ENCODE measurements around the gene RABGAP1L.

RABGAP1L gene

DNA sequence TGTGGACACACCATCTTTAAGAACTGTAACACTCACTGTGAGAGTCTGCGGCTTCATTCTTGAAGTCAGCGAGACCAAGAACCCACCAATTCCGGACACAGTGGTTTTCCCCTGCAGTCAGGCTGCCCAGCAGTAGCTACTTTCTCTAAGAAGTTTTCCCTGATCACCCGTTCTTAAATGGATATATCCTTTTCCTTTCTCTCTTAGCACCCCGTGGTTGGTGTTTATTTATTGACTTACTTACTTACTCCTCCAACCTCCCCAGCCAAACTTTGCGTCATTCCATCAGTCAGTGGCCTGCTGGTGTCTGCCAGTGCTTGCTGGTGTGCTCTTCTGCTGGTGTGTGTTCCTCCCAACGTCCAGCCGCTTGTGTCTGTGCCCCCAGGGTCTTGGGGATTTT lies 553.2 kb downstream of the RABGAP1L start:
- no peak for DNase-seq (ENCODE audit: low read depth)

GRCh38 chr1:174713796-174714195 lies 554.5 kb downstream of the RABGAP1L start:
- DNase-seq (ENCODE audit: low read depth), result no peak

GRCh38 chr1:174719194-174719593 lies 559.9 kb downstream of the RABGAP1L start:
- DNase-seq (ENCODE audit: low read depth), result no peak

DNA sequence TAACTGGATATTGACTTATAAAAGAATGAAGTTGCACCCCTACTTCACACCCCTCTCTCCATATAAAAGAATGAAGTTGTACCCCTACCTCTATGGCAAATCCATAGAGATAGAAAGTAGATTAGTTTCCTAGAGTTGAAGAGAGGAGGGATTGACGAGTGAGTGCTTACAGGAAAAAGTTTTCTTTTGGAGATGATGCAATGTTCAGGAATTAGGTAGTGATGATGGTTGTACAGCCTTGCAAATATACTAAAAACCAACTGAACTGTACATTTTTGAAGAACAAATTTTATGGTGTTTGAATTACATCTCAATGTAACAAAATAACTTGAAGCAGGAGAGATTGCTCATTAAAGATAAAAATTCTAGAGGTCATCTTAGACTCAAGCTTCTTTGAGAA lies 561.3 kb downstream of the RABGAP1L start:
- no peak for DNase-seq (ENCODE audit: low read depth)

DNA sequence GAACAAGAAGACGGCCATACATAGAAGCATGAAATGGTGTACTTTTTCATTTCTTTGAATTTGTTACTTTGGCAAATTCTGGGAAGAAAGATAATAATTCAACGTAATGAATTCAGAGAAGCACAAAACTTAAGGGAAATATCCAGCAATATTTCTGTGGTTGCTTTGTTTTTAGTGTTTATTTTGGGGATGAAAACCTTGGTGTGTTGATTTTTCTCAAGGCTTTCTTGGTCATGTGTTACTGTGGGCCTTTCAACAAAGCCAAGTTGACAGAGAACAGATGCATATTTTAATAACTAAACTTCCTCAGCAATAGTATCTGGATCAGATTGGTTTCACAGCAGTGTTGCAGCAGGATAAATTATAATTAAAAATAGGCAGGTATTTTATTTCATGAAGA lies 561.9 kb downstream of the RABGAP1L start:
- DNase-seq (ENCODE audit: low read depth), result no peak

DNA sequence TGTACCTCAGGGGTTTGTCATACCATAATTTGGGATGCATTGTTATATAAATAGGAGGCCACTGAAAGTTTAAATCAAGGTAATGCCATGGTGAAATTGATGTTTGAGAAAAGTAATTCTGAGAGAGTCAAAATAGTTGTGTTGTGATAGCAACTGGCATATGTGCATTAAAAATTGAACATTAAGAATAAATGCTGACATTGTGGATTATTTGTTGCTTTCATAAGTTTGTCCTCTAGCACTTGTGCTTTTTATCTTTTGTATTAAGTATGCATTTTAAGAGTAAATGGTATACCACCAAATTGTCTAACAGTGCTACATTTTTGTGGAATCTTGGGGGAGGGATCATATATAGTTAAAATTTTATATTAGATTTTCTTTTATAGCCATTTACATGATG lies 564.5 kb downstream of the RABGAP1L start:
- DNase-seq (ENCODE audit: low read depth), result no peak

DNA sequence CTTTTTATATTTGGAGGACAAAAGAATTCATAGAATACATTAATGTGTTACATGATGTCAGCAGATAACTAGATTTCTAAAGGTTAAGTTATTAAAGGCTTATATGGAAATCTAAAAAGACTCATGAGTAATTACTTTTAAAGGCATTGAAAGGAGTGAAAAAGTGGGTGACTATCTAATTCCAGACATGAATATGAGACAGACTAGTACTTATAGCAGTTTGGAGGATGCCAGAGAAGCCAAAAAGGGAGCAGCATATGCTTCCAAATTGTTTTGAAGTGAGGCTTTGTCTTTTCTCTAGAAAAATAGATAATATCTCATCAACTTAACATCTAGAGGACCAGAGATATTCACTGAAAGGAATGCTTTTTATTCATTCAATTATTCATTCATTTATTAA lies 564.9 kb downstream of the RABGAP1L start:
- no peak for DNase-seq (ENCODE audit: low read depth)

DNA sequence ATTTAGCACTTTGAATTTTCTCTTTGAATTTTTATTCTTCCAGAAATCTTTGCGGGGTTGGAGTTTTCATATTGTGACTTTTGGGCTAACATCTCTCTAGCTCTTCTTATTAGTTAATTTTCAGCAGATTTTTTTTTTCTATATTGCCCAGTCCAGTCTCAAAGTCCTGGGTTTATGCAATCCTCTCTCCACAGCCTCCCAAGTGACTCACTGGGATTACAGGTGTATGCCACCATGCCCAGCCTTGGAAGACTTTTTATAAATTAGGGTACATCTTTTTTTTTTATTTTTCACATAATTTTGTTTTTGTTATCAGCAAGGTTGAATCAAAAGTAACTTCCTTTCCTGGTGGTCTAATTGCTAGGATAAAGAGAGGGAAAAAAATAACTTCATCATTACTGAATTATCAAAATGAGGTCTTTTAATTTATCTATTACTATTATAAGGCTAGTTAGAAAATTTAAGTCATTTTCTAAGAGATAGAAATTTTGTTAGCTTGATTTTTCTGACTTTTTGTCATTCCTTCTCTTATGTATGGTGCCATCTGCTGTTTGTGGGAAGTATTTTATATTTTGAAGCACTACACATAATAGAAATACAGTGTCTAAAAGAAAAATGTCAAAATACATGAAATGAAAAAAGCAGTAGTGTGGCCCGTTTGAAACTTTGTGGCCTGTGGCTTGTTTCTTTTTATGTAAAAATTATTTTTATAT lies 567.0 kb downstream of the RABGAP1L start:
- DNase-seq (ENCODE audit: low read depth), result peak; percentile 14

DNA sequence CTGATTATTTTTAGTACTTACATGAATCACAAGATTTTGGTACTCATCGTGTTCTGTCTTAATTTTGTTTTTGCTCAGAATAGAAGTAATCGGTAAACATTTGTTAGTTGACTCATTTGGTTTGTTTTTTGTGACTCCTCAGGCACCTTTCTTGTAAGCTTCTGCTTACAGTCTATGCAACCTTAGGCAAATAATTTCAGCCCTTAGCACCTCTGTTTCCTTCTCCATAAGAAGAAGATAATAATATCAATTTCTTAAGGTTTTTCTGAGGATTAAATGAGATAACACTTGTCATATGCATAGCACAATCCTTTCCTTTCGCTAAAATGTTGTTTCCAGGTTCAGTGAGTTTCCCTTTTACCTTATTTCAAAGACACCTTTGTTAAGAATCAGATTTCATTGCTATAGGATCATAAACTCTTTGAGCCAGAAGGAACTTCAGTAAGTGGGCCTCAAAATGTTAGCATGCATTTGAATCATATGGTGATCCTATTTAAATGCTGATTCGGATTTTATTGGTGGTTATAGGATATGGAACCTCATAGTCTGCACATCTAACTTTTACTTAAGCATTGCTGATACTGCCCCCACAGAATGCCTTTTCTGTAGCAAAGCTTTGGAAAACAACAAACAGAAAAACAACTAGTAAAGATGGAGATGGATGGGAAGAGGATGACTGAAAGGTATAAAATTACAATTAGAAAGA lies 567.7 kb downstream of the RABGAP1L start:
- no peak for DNase-seq (ENCODE audit: low read depth)

- DNase-seq (ENCODE audit: low read depth), result no peak
Observed at GRCh38 chr1:174734270-174734669, 575.0 kb downstream of the RABGAP1L start.

GRCh38 chr1:174736831-174737230 lies 577.5 kb downstream of the RABGAP1L start:
- DNase-seq (ENCODE audit: low read depth), result no peak

DNA sequence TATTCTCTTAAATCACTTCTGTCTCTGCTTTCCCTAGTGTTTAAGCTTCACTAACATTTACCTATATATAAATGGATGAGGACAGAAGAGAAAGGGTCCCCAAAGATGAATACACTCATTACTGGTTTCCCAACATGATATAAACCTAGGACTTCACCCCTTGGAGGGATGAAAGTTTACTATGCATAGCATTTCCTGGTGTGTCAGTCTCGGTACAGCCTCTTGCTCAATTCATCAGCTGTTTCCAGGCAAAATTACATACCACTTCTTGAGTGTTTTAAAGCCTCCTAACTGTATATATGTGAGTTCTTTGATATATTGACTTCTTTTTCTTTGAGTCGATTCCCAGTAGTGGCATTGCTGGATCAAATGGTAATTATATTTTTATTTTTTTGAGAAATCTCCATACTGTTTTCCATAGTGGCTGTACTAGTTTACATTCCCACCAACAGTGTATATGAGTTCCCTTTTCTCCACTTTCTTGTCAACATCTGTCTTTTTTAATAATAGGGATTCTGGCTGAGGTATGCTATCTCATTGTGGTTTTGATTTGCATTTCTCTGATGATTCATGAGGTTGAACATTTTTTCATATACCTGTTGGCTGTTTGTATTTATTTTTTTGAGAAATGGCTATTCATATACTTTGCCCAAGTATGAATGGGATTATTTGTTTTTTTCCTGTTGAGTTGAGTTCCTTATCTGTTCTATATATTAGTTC lies 581.1 kb downstream of the RABGAP1L start:
- DNase-seq (ENCODE audit: low read depth), result no peak

DNA sequence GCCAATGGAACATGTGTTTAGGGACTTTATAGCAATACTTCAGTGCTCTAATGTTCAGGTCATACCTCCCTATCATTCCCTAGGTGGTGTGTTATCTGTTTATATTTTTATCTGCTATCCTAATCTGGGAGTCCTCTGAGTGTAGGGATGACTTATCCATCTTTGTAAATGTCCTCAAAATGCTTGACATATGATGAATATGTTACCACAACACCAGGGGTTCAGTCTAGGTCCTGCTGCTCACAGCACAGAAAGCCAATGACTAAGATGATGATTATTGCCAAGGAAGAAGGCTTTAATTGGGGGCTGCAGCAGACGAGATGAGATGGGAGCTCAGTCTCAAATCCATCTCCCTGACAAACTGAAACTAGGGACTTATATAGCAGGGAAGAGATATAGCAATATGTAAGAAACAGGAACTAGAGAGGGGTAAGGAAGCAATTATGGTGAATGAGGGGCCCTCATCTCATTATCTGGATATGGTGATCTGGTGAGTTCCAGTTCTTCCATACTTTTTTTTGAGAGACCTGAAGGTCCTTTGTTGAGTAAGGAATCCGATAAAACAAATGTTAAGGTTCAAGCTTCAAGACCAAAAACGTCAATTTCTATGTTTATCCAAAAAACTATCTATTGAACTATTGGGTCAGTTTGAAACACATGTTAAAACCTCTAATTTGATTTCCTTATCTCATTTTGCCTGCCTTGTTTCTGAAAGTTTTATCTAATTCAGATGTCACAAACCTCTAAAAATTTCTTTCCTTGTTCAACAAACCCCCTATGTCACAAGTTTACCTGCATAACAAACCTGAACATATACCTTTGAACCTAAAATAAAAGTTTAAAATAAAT lies 583.7 kb downstream of the RABGAP1L start:
- DNase-seq (ENCODE audit: low read depth), result no peak

- DNase-seq (ENCODE audit: low read depth), result peak; percentile 22
Observed at GRCh38 chr1:174743654-174744561, 584.6 kb downstream of the RABGAP1L start.

- peak; percentile 18 for DNase-seq (ENCODE audit: low read depth)
Observed at GRCh38 chr1:174744886-174745285, 585.6 kb downstream of the RABGAP1L start.

- DNase-seq (ENCODE audit: low read depth), result no peak
Observed at GRCh38 chr1:174746024-174746808, 586.9 kb downstream of the RABGAP1L start.

GRCh38 chr1:174747613-174748012 lies 588.3 kb downstream of the RABGAP1L start:
- DNase-seq (ENCODE audit: low read depth), result no peak

GRCh38 chr1:174748586-174748985 lies 589.3 kb downstream of the RABGAP1L start:
- DNase-seq (ENCODE audit: low read depth), result no peak

GRCh38 chr1:174753131-174753530 lies 593.8 kb downstream of the RABGAP1L start:
- DNase-seq (ENCODE audit: low read depth), result no peak

DNA sequence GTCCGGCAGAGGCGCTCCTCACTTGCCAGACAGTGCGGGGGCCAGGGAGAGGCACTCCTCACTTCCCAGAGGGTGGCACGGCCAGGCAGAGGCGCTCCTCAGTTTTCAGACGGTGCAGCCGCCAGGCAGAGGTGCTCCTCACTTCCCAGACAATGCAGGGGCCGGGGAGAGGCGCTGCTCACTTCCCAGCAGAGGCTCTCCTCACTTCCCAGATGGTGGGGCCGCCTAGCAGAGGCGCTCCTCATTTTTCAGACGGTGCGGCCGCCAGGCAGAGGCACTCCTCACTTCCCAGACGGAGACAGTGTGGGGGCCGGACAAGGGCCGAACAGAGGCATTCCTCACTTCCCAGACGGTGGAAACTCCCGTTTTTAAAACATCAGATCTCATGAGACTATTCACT lies 602.0 kb downstream of the RABGAP1L start:
- no peak for DNase-seq (ENCODE audit: low read depth)

Data from stromal cell of bone marrow (primary cell).